Panc1 (cell line): ENCODE data around the gene ZP1.

Experiments used
- TCF7L2 ChIP-seq: IDR thresholded peaks from 2 replicates; pipeline ENCODE4 v1.6.1; 2011; ENCODE audit warnings: mild to moderate bottlenecking, low read depth, low read length, inconsistent platforms
- TF ChIP-seq, protein P1 (sequence below): fragments of 450-650 bp; IDR thresholded peaks from 2 replicates; pipeline ENCODE4 v1.5.1; 2017; ENCODE audit warnings: mild to moderate bottlenecking
- TF ChIP-seq, protein P2 (sequence below), 2 experiments: IDR thresholded peaks; 2 replicates each; pipeline ENCODE4 v1.6.1; 2011 to 2012; ENCODE audit warnings: low read depth in 2 of 2, control low read depth in 1 of 2, low read length in 1 of 2, mild to moderate bottlenecking in 1 of 2, moderate library complexity in 1 of 2; ENCODE audit not compliant: insufficient read depth in 1 of 2

DNA sequence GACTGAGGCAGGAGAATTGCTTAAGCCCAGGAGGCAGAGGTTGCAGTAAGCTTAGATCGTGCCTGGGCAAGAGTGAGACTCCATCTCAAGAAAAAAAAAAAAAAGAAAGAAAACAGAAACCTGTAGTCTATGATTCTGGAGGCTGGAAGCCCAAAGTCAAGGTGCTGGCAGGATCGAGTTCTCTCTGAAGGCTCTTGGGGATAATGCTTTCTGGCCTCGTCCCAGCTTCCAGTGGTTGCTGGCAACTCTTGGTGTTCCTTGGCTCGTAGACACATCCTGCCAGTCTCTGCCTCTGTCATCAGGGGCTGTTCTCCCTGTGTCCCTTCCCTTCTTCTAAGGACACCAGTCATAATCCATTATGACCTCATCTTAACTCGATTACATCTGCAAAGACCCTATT, 42.2 kb upstream of the ZP1 start:
- TF ChIP-seq TCF7L2, result no peak
- TF ChIP-seq, protein P1, sequence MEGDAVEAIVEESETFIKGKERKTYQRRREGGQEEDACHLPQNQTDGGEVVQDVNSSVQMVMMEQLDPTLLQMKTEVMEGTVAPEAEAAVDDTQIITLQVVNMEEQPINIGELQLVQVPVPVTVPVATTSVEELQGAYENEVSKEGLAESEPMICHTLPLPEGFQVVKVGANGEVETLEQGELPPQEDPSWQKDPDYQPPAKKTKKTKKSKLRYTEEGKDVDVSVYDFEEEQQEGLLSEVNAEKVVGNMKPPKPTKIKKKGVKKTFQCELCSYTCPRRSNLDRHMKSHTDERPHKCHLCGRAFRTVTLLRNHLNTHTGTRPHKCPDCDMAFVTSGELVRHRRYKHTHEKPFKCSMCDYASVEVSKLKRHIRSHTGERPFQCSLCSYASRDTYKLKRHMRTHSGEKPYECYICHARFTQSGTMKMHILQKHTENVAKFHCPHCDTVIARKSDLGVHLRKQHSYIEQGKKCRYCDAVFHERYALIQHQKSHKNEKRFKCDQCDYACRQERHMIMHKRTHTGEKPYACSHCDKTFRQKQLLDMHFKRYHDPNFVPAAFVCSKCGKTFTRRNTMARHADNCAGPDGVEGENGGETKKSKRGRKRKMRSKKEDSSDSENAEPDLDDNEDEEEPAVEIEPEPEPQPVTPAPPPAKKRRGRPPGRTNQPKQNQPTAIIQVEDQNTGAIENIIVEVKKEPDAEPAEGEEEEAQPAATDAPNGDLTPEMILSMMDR, result no peak
- TF ChIP-seq, protein P2, sequence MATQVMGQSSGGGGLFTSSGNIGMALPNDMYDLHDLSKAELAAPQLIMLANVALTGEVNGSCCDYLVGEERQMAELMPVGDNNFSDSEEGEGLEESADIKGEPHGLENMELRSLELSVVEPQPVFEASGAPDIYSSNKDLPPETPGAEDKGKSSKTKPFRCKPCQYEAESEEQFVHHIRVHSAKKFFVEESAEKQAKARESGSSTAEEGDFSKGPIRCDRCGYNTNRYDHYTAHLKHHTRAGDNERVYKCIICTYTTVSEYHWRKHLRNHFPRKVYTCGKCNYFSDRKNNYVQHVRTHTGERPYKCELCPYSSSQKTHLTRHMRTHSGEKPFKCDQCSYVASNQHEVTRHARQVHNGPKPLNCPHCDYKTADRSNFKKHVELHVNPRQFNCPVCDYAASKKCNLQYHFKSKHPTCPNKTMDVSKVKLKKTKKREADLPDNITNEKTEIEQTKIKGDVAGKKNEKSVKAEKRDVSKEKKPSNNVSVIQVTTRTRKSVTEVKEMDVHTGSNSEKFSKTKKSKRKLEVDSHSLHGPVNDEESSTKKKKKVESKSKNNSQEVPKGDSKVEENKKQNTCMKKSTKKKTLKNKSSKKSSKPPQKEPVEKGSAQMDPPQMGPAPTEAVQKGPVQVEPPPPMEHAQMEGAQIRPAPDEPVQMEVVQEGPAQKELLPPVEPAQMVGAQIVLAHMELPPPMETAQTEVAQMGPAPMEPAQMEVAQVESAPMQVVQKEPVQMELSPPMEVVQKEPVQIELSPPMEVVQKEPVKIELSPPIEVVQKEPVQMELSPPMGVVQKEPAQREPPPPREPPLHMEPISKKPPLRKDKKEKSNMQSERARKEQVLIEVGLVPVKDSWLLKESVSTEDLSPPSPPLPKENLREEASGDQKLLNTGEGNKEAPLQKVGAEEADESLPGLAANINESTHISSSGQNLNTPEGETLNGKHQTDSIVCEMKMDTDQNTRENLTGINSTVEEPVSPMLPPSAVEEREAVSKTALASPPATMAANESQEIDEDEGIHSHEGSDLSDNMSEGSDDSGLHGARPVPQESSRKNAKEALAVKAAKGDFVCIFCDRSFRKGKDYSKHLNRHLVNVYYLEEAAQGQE (IDR thresholded peaks at IDR 0.05; ENCODE audit: insufficient read depth in 1 of 2, low read depth in 2 of 2, low read length in 1 of 2), result no peak
